ENCODE results near the gene FLRT1. TPM values are rescaled to one million over a fixed set of nuclear protein-coding genes. Genes with fewer than 3 reads are reported as not detected.

The FLRT1 gene
- total and polyA plus RNA-seq, 4 donors, result 0.02 to 0.32 (median 0.05) TPM; not detected in 1

DNA sequence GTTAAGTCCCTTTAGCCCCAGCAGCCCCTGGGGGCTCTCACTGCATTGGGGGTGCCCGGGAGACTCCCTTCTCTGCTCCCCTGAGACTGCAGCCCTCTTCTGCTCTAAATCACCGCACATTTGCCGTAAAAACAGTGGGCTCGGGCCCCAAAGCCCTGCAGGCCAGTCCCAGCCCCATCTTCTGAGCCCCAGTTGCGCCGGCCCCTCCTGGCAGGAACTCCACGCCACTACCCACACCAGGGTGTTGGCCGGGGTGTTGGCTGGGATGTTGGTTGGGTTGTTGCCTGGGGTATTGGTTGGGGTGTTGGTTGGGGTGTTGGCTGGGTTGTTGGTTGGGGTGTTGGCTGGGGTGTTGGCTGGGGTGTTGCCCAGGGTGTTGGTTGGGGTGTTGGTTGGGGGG is 26.0 kb upstream of the FLRT1 start:
- no peak overlapping the region for H3K27ac ChIP-seq (ENCODE audit: low read depth in 1 of 2, low read length in 2 of 2)
- 97% methylated on average over 8 of the region's 8 CpGs for WGBS
- H3K4me3 ChIP-seq (ENCODE audit: low read depth in 1 of 3, low read length in 3 of 3), result no peak overlapping the region
- H3K9ac ChIP-seq (ENCODE audit: low read depth in 1 of 2, low read length in 2 of 2), result no peak overlapping the region
- H3K4me1 ChIP-seq (ENCODE audit: control insufficient read depth in 4 of 4, insufficient read depth in 4 of 4, low read length in 3 of 4), result peaks cover 3 to 15% (median 9%) of the 10 kb centered on the region in 4 donors
- DNase-seq (ENCODE audit: low spot score), result no peak
- H3K27me3 ChIP-seq (ENCODE audit: control insufficient read depth in 4 of 4, insufficient read depth in 4 of 4, low read length in 3 of 4), result no peaks in the 10 kb centered on the region
- no peaks in the 10 kb centered on the region for H3K9me3 ChIP-seq (ENCODE audit: control insufficient read depth in 4 of 4, low read length in 3 of 4)
- TF ChIP-seq SP1 (IDR thresholded peaks at IDR 0.05) (no peak), FOXA2 (IDR thresholded peaks at IDR 0.05) (no peak), YY1 (IDR thresholded peaks at IDR 0.05) (no peak)
- H3K36me3 ChIP-seq (ENCODE audit: control insufficient read depth in 4 of 4, insufficient read depth in 3 of 4, low read depth in 1 of 4, low read length in 3 of 4), result no peaks in the 10 kb centered on the region

DNA sequence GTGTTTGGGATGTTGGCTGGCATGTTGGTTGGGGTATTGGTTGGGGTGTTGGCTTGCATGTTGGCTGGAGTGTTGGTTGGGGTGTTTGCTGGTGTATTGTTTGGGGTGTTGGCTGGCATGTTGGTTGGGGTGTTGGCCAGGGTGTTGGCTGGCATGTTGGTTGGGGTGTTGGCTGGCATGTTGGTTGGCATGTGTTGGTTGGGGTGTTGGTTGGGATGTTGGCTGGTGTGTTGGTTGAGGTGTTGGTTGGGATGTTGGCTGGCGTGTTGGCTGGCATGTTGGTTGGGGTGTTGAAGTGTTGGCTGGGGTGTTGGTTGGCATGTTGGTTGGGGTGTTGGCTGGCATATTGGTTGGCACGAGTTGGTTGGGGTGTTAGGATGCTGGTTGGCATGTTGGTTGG is 24.9 kb upstream of the FLRT1 start:
- peaks cover 3 to 15% (median 9%) of the 10 kb centered on the region in 4 donors for H3K4me1 ChIP-seq (ENCODE audit: control insufficient read depth in 4 of 4, insufficient read depth in 4 of 4, low read length in 3 of 4)
- H3K27ac ChIP-seq (ENCODE audit: low read depth in 1 of 2, low read length in 2 of 2), result no peak overlapping the region
- no peak overlapping the region for H3K4me3 ChIP-seq (ENCODE audit: low read depth in 1 of 3, low read length in 3 of 3)
- H3K36me3 ChIP-seq (ENCODE audit: control insufficient read depth in 4 of 4, insufficient read depth in 3 of 4, low read depth in 1 of 4, low read length in 3 of 4), result no peaks in the 10 kb centered on the region
- no peaks in the 10 kb centered on the region for H3K9me3 ChIP-seq (ENCODE audit: control insufficient read depth in 4 of 4, low read length in 3 of 4)
- H3K9ac ChIP-seq (ENCODE audit: low read depth in 1 of 2, low read length in 2 of 2), result no peak overlapping the region
- 97% methylated on average over 2 of the region's 2 CpGs for WGBS
- no peak for DNase-seq (ENCODE audit: low spot score)
- TF ChIP-seq, protein P1, sequence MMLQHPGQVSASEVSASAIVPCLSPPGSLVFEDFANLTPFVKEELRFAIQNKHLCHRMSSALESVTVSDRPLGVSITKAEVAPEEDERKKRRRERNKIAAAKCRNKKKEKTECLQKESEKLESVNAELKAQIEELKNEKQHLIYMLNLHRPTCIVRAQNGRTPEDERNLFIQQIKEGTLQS (IDR thresholded peaks at IDR 0.05), result no peak
- TF ChIP-seq RXRA (IDR thresholded peaks at IDR 0.05) (no peak), FOXA1 (IDR thresholded peaks at IDR 0.05) (no peak), EGR1 (IDR thresholded peaks at IDR 0.05; ENCODE audit: low read depth in 2 of 2) (no peak), TAF1 (conservative IDR thresholded peaks at IDR 0.05) (no peak), NR2F2 (IDR thresholded peaks at IDR 0.05) (no peak), YY1 (IDR thresholded peaks at IDR 0.05) (no peak), GABPA (IDR thresholded peaks at IDR 0.05 in 1 of 2, conservative IDR thresholded peaks at IDR 0.05 in 1 of 2) (no peak), HNF4G (IDR thresholded peaks at IDR 0.05) (no peak), SP1 (IDR thresholded peaks at IDR 0.05) (no peak)
- TF ChIP-seq, protein P2, sequence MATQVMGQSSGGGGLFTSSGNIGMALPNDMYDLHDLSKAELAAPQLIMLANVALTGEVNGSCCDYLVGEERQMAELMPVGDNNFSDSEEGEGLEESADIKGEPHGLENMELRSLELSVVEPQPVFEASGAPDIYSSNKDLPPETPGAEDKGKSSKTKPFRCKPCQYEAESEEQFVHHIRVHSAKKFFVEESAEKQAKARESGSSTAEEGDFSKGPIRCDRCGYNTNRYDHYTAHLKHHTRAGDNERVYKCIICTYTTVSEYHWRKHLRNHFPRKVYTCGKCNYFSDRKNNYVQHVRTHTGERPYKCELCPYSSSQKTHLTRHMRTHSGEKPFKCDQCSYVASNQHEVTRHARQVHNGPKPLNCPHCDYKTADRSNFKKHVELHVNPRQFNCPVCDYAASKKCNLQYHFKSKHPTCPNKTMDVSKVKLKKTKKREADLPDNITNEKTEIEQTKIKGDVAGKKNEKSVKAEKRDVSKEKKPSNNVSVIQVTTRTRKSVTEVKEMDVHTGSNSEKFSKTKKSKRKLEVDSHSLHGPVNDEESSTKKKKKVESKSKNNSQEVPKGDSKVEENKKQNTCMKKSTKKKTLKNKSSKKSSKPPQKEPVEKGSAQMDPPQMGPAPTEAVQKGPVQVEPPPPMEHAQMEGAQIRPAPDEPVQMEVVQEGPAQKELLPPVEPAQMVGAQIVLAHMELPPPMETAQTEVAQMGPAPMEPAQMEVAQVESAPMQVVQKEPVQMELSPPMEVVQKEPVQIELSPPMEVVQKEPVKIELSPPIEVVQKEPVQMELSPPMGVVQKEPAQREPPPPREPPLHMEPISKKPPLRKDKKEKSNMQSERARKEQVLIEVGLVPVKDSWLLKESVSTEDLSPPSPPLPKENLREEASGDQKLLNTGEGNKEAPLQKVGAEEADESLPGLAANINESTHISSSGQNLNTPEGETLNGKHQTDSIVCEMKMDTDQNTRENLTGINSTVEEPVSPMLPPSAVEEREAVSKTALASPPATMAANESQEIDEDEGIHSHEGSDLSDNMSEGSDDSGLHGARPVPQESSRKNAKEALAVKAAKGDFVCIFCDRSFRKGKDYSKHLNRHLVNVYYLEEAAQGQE (IDR thresholded peaks at IDR 0.05), result no peak
- TF ChIP-seq, protein P3, sequence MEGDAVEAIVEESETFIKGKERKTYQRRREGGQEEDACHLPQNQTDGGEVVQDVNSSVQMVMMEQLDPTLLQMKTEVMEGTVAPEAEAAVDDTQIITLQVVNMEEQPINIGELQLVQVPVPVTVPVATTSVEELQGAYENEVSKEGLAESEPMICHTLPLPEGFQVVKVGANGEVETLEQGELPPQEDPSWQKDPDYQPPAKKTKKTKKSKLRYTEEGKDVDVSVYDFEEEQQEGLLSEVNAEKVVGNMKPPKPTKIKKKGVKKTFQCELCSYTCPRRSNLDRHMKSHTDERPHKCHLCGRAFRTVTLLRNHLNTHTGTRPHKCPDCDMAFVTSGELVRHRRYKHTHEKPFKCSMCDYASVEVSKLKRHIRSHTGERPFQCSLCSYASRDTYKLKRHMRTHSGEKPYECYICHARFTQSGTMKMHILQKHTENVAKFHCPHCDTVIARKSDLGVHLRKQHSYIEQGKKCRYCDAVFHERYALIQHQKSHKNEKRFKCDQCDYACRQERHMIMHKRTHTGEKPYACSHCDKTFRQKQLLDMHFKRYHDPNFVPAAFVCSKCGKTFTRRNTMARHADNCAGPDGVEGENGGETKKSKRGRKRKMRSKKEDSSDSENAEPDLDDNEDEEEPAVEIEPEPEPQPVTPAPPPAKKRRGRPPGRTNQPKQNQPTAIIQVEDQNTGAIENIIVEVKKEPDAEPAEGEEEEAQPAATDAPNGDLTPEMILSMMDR (IDR thresholded peaks at IDR 0.05; ENCODE audit: low read depth, low read length, missing input control), result no peak
- H3K27me3 ChIP-seq (ENCODE audit: control insufficient read depth in 4 of 4, insufficient read depth in 4 of 4, low read length in 3 of 4), result no peaks in the 10 kb centered on the region

DNA sequence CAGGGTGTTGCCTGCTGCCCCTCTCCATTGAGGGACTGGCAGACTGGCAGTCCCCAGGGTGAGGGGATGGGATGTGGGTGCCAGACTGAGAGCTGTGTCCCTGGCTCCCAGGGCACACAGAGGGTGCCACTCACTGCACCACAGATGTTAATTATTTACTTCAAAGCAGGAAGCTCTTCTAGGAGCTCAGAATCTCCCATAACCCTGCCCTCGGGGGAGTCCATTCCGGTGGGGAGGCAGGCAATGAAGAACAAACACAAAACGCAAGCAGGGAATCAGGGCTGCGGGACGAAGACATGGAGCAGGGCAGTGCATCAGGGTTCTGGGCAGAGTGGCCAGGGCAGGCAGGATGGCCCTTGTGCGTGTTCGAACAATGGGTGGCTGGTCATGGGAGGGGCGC is 24.4 kb upstream of the FLRT1 start:
- TF ChIP-seq RXRA (IDR thresholded peaks at IDR 0.05) (no peak), EGR1 (IDR thresholded peaks at IDR 0.05; ENCODE audit: low read depth in 2 of 2) (no peak), HNF4G (IDR thresholded peaks at IDR 0.05) (no peak), GABPA (IDR thresholded peaks at IDR 0.05 in 1 of 2, conservative IDR thresholded peaks at IDR 0.05 in 1 of 2) (no peak), JUND (IDR thresholded peaks at IDR 0.05) (no peak)
- TF ChIP-seq, protein P4, sequence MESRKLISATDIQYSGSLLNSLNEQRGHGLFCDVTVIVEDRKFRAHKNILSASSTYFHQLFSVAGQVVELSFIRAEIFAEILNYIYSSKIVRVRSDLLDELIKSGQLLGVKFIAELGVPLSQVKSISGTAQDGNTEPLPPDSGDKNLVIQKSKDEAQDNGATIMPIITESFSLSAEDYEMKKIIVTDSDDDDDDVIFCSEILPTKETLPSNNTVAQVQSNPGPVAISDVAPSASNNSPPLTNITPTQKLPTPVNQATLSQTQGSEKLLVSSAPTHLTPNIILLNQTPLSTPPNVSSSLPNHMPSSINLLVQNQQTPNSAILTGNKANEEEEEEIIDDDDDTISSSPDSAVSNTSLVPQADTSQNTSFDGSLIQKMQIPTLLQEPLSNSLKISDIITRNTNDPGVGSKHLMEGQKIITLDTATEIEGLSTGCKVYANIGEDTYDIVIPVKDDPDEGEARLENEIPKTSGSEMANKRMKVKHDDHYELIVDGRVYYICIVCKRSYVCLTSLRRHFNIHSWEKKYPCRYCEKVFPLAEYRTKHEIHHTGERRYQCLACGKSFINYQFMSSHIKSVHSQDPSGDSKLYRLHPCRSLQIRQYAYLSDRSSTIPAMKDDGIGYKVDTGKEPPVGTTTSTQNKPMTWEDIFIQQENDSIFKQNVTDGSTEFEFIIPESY (IDR thresholded peaks at IDR 0.05), result no peak
- peaks cover 3 to 15% (median 9%) of the 10 kb centered on the region in 4 donors for H3K4me1 ChIP-seq (ENCODE audit: control insufficient read depth in 4 of 4, insufficient read depth in 4 of 4, low read length in 3 of 4)
- no peaks in the 10 kb centered on the region for H3K27me3 ChIP-seq (ENCODE audit: control insufficient read depth in 4 of 4, insufficient read depth in 4 of 4, low read length in 3 of 4)
- no peak overlapping the region for H3K27ac ChIP-seq (ENCODE audit: low read depth in 1 of 2, low read length in 2 of 2)
- H3K9ac ChIP-seq (ENCODE audit: low read depth in 1 of 2, low read length in 2 of 2), result no peak overlapping the region
- WGBS, result 92% methylated on average over 8 of the region's 8 CpGs
- H3K4me3 ChIP-seq (ENCODE audit: low read depth in 1 of 3, low read length in 3 of 3), result no peak overlapping the region
- no peak for DNase-seq (ENCODE audit: low spot score)
- H3K9me3 ChIP-seq (ENCODE audit: control insufficient read depth in 4 of 4, low read length in 3 of 4), result no peaks in the 10 kb centered on the region
- no peaks in the 10 kb centered on the region for H3K36me3 ChIP-seq (ENCODE audit: control insufficient read depth in 4 of 4, insufficient read depth in 3 of 4, low read depth in 1 of 4, low read length in 3 of 4)
